ENCODE results near the gene RNU1-3.
"Not testable (repeated sequence)": the region's sequence is repeated elsewhere in the genome, so short reads cannot be mapped to it uniquely, and the experiment has no call there.

DNA sequence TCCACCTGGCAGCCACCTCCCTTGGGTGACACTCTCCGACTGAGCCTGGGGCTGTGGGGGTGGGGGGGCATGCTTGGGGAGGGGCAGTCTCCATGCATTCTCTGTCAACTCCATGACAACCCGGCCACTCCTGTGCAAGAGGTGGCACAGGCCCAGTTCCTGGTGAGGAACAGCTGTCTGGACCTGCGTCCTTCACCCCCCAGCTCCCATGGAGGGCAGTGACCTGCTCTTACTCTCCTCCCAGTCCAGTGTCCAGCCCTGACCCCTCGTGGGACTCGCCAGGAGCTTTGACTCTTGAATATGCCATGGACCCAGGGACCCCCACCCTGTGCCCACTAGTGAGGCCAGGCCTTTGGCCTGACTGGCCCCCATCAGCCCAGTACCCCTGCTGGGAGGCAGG is 35.5 kb upstream of the RNU1-3 start:
- not testable (repeated sequence) for TF ChIP-seq JUN (IDR thresholded peaks at IDR 0.05; ENCODE audit: low read depth, low read length); CEBPB (IDR thresholded peaks at IDR 0.05; ENCODE audit: low read depth, low read length); POLR2A (IDR thresholded peaks at IDR 0.05; ENCODE audit: control extremely low read depth in 1 of 2, low read depth in 2 of 2, low read length in 2 of 2); SP1 (IDR thresholded peaks at IDR 0.05; ENCODE audit: low read depth, low read length)
- TF ChIP-seq, protein P1, sequence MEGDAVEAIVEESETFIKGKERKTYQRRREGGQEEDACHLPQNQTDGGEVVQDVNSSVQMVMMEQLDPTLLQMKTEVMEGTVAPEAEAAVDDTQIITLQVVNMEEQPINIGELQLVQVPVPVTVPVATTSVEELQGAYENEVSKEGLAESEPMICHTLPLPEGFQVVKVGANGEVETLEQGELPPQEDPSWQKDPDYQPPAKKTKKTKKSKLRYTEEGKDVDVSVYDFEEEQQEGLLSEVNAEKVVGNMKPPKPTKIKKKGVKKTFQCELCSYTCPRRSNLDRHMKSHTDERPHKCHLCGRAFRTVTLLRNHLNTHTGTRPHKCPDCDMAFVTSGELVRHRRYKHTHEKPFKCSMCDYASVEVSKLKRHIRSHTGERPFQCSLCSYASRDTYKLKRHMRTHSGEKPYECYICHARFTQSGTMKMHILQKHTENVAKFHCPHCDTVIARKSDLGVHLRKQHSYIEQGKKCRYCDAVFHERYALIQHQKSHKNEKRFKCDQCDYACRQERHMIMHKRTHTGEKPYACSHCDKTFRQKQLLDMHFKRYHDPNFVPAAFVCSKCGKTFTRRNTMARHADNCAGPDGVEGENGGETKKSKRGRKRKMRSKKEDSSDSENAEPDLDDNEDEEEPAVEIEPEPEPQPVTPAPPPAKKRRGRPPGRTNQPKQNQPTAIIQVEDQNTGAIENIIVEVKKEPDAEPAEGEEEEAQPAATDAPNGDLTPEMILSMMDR (IDR thresholded peaks at IDR 0.05; ENCODE audit: control extremely low read depth in 1 of 3, insufficient read depth in 1 of 3, low read depth in 1 of 3, low read length in 3 of 3), result not testable (repeated sequence)

Data from H1 (cell line).